Keratinocyte (primary cell): ENCODE measurements around the gene PARP16.

ENCODE experiments used
- CTCF ChIP-seq, 3 experiments: IDR thresholded peaks in 1 of 3; conservative IDR thresholded peaks in 1 of 3; optimal IDR thresholded peaks in 1 of 3; 2 replicates in 2 of 3; 3 replicates in 1 of 3; pipeline versions ENCODE3 to v1.5.1; 2011; ENCODE audit warnings: low read length in 3 of 3, mild to moderate bottlenecking in 3 of 3, moderate library complexity in 2 of 3, control low read depth in 1 of 3, inconsistent platforms in 1 of 3; ENCODE audit not compliant: insufficient read depth in 2 of 3; ENCODE audit errors: extremely low read depth in 1 of 3
- EZH2 ChIP-seq: IDR thresholded peaks from one replicate; pipeline ENCODE4 v1.6.1; 2012; ENCODE audit warnings: inconsistent platforms, mild to moderate bottlenecking, low read length, moderate library complexity

- TF ChIP-seq CTCF (optimal IDR thresholded peaks at IDR 0.05 in 1 of 3, IDR thresholded peaks at IDR 0.05 in 1 of 3, conservative IDR thresholded peaks at IDR 0.05 in 1 of 3; ENCODE audit: extremely low read depth in 1 of 3, insufficient read depth in 2 of 3, low read length in 3 of 3) (no peak), EZH2 (no peak)
These were observed 75.8 kb downstream of the PARP16 start, which contains the start of gene CILP for GRCh38 chr15:65210770-65211481.
